ENCODE data around the gene ABCD3. TPM values are rescaled to one million over a fixed set of nuclear protein-coding genes. Genes with fewer than 3 reads are reported as not detected.

ABCD3 gene
- total RNA-seq, 1 donor: 30.4 TPM

DNA sequence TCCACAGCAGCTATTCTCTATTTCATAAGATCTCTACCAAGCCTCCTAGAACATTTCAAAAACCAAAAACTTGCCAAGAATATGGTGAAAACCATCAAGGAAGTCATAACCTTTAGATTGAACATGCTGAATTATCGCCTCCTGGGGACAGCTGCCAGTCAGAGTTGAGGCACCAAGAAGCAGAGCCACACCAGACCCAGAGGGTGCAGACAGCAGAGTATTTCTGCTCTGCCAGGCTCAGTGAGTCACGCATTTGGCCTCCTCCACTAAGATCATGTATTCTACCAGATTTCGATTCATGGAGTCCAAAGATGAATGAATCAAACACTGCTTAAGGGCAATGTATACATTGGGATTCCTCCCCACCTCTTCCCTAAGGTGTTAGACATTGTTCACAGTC is 121.3 kb downstream of the ABCD3 start:
- H4K20me1 ChIP-seq (ENCODE audit: insufficient read depth, low read length): peaks cover 4% of the 10 kb centered on the region
- DNase-seq (ENCODE audit: insufficient read length, low spot score, missing footprints): peak; percentile 85
- peaks cover 13% of the 10 kb centered on the region for H3K36me3 ChIP-seq (ENCODE audit: insufficient read depth, low read length)
- H3K9me3 ChIP-seq (ENCODE audit: low read depth, low read length): no peaks in the 10 kb centered on the region
- no peak overlapping the region for H3K27ac ChIP-seq (ENCODE audit: low read depth, low read length)
- peaks cover 25% of the 10 kb centered on the region for H3K4me1 ChIP-seq (ENCODE audit: insufficient read depth, low read length)
- H3K79me2 ChIP-seq (ENCODE audit: insufficient read depth, low read length): no peaks in the 10 kb centered on the region
- H3K4me3 ChIP-seq (ENCODE audit: insufficient read depth, low read length): peak overlapping the region; percentile 70
- peak overlapping the region; percentile 72 for H3K4me2 ChIP-seq (ENCODE audit: insufficient read depth, low read length)
- no peak overlapping the region for H2AFZ ChIP-seq (ENCODE audit: low read length)
- TF ChIP-seq, protein P1, sequence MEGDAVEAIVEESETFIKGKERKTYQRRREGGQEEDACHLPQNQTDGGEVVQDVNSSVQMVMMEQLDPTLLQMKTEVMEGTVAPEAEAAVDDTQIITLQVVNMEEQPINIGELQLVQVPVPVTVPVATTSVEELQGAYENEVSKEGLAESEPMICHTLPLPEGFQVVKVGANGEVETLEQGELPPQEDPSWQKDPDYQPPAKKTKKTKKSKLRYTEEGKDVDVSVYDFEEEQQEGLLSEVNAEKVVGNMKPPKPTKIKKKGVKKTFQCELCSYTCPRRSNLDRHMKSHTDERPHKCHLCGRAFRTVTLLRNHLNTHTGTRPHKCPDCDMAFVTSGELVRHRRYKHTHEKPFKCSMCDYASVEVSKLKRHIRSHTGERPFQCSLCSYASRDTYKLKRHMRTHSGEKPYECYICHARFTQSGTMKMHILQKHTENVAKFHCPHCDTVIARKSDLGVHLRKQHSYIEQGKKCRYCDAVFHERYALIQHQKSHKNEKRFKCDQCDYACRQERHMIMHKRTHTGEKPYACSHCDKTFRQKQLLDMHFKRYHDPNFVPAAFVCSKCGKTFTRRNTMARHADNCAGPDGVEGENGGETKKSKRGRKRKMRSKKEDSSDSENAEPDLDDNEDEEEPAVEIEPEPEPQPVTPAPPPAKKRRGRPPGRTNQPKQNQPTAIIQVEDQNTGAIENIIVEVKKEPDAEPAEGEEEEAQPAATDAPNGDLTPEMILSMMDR (IDR thresholded peaks at IDR 0.05; ENCODE audit: extremely low read depth, low read depth, low read length): no peak
- peaks cover 8% of the 10 kb centered on the region for H3K27me3 ChIP-seq (ENCODE audit: insufficient read depth, low read length)

DNA sequence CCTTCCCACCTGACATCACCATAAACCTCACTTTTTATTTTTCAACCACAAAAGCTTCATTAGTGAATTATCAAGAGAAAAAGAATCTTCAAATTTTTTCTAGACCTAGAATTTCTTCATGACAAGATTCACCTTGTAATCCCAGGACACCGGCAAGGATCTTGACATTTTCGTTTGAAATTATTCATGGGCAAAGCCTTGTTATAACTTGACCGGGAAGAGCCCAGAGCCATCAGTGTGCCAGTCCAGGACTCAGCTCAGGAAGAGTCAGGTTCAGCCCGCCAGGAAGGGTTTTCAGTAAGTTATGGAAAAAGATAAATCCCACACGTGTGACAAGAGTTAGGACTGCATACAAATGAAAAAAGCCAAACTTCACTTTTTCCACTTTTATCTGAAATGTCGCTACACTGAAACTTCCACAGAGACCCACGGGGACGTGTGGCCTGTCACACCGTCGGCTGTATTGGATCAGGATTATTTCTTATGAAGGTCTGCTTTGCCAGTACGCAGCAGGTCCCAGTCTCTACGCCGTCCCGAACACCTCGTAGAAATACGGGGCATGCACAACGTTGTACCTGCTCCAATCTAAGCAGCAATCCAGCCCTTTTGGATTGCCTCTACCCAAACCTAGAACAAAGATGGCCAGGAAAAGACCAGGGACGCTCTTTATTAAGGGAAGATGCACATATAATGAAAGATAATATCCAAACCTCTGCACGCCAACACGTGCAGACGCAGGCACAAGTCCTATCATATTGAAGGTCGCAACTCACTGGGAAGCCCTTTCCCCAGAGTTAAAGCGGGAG is 122.5 kb downstream of the ABCD3 start:
- Histone ChIP-seq H3K27me3 (ENCODE audit: insufficient read depth, low read length) (peaks cover 8% of the 10 kb centered on the region), H2AFZ (ENCODE audit: low read length) (no peak overlapping the region), H4K20me1 (ENCODE audit: insufficient read depth, low read length) (peaks cover 4% of the 10 kb centered on the region), H3K36me3 (ENCODE audit: insufficient read depth, low read length) (peaks cover 4% of the 10 kb centered on the region), H3K4me3 (ENCODE audit: insufficient read depth, low read length) (peak overlapping the region; percentile 70), H3K4me2 (ENCODE audit: insufficient read depth, low read length) (peak overlapping the region; percentile 72), H3K9me3 (ENCODE audit: low read depth, low read length) (no peaks in the 10 kb centered on the region), H3K79me2 (ENCODE audit: insufficient read depth, low read length) (no peaks in the 10 kb centered on the region), H3K27ac (ENCODE audit: low read depth, low read length) (peak overlapping the region; percentile 40), H3K4me1 (ENCODE audit: insufficient read depth, low read length) (peaks cover 35% of the 10 kb centered on the region)
- no peak for DNase-seq (ENCODE audit: insufficient read length, low spot score, missing footprints)
- TF ChIP-seq, protein P1 (IDR thresholded peaks at IDR 0.05; ENCODE audit: extremely low read depth, low read depth, low read length): no peak

DNA sequence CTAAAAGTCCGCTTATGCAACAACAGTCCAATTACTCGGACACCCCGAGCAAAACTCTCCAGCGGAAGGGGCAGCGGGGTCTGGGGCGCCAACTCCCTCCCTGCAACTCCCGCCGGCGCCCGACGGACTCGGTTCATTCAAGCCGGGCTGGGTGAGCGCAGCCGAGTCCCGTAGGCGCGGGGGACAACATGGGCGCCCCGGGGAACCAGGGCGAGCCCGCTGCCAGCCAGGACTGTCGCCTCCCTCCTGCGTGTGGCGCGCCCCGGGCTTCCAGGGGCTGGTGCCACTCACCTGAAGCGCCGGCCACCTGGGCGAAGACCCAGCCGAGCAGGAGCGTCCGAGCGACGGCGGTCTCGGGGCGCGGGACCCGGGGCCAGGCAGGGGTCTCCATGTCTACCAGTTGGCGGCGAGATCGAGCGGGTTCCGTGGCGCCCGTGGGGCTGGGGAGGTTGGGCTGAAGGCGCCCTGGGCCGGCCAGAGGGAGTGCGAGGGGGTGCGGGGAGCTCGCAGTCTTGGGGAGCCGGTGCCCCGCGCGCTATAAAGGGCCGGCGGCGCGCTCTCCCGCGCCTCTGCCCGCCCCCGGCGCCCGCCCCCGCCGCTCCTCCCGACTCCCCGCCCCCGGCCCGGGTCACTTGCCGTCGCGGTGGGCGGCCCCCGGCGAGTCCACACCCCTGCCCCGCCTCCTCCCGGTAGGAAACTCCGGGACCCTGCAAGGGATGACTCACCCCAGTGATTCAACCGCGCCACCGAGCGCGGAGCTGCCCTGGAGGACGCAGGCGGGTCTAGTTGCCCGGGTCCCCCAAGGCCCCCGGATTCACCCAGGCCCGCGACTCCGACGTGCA is 123.3 kb downstream of the ABCD3 start, which contains the start of gene F3:
F3 (minus strand) TSS at position 514 of the 842 bp plus-strand sequence; CDS start at position 391, 123 bp downstream.
- Histone ChIP-seq H3K4me1 (ENCODE audit: insufficient read depth, low read length) (peaks cover 35% of the 10 kb centered on the region), H3K9me3 (ENCODE audit: low read depth, low read length) (no peaks in the 10 kb centered on the region), H3K27ac (ENCODE audit: low read depth, low read length) (peak within 1 kb of the TSS; percentile 55), H3K79me2 (ENCODE audit: insufficient read depth, low read length) (no peaks in the 10 kb centered on the region), H3K4me3 (ENCODE audit: insufficient read depth, low read length) (peak within 1 kb of the TSS; percentile 70), H3K4me2 (ENCODE audit: insufficient read depth, low read length) (peak within 1 kb of the TSS; percentile 87), H4K20me1 (ENCODE audit: insufficient read depth, low read length) (peaks cover 4% of the 10 kb centered on the region), H3K27me3 (ENCODE audit: insufficient read depth, low read length) (peaks cover 8% of the 10 kb centered on the region), H2AFZ (ENCODE audit: low read length) (peak within 1 kb of the TSS; percentile 61), H3K36me3 (ENCODE audit: insufficient read depth, low read length) (no peaks in the 10 kb centered on the region)
- peak; percentile 94 for DNase-seq (ENCODE audit: insufficient read length, low spot score, missing footprints)
- TF ChIP-seq, protein P1 (IDR thresholded peaks at IDR 0.05; ENCODE audit: extremely low read depth, low read depth, low read length): no peak
